ENCODE measurements around the gene ERP44. TPM values are rescaled to one million over a fixed set of nuclear protein-coding genes. Genes with fewer than 3 reads are reported as not detected.

ERP44 gene
- total and polyA plus RNA-seq, 2 experiments from 2014 or later = 23.8 to 50.5 TPM

- H3K9me2 ChIP-seq (ENCODE audit: insufficient read depth) = no peaks in the 10 kb centered on the region
- DNase-seq = no peak
- H3K4me3 ChIP-seq = no peak overlapping the region
- peaks cover 30% of the 10 kb centered on the region for H3K4me1 ChIP-seq (ENCODE audit: insufficient read depth)
- no peak overlapping the region for H3K27ac ChIP-seq
- no peaks in the 10 kb centered on the region for H3K9me3 ChIP-seq (ENCODE audit: low read depth)
- H3K27me3 ChIP-seq (replicated peaks; ENCODE audit: insufficient read depth) = no peaks in the 10 kb centered on the region
- peaks cover 54% of the 10 kb centered on the region; the same call in 1 of the 2 replicates for H4K20me1 ChIP-seq (ENCODE audit: insufficient read depth)
- no peak overlapping the region for H2AFZ ChIP-seq
- H3F3A ChIP-seq (ENCODE audit: insufficient read depth) = peaks cover 13% of the 10 kb centered on the region; the same call in 1 of the 2 replicates
- in situ Hi-C loops (cut with MboI) = no loop called here
- WGBS, 2 experiments (ENCODE audit: low coverage in 1 of 2, low lambda C conversion rate in 2 of 2, missing lambda C conversion rate in 2 of 2) = 98% methylated on average over 3 of the region's 3 CpGs
- H3K9ac ChIP-seq = no peak overlapping the region
- H3K4me2 ChIP-seq (ENCODE audit: unreplicated experiment) = no peak overlapping the region
- peaks cover 99% of the 10 kb centered on the region for H3K79me2 ChIP-seq (ENCODE audit: insufficient read depth)
- no peaks in the 10 kb centered on the region for H3K36me3 ChIP-seq (ENCODE audit: low read depth)
- TF ChIP-seq EZH2 (IDR thresholded peaks at IDR 0.05; ENCODE audit: insufficient read depth, poor library complexity, severe bottlenecking) (no peak), EZH2phosphoT487 (IDR thresholded peaks at IDR 0.05; ENCODE audit: insufficient read depth, low read depth) (no peak)
Measured at GRCh38 chr9:100086097-100086635, 12.6 kb downstream of the ERP44 start.

DNA sequence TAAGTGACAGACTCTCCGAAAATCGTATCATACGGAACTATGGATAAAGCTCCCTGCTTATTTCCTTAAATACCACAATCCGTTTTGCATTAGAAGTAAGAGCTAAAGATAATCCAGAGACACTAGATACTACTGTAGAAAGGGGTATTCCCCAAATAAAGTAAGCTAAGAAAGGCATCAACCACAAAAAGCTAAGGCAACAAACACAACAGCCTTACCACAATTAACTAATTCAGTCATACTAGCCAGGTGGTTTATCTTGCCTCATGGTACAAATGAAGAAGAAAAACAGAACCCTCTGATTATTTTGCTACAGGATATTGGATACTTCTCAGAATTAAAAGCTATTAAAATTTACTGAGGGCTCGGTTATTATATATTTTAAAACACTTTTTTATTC lies 14.1 kb downstream of the ERP44 start:
- Histone ChIP-seq H3K4me2 (ENCODE audit: unreplicated experiment) (no peak overlapping the region), H3K36me3 (ENCODE audit: low read depth) (no peaks in the 10 kb centered on the region), H3K79me2 (ENCODE audit: insufficient read depth) (peaks cover 97% of the 10 kb centered on the region), H3K9ac (no peak overlapping the region), H3K4me3 (no peak overlapping the region), H3K4me1 (ENCODE audit: insufficient read depth) (peaks cover 25% of the 10 kb centered on the region), H3F3A (ENCODE audit: insufficient read depth) (peaks cover 8% of the 10 kb centered on the region; the same call in 1 of the 2 replicates), H4K20me1 (ENCODE audit: insufficient read depth) (peaks cover 51% of the 10 kb centered on the region; the same call in 1 of the 2 replicates), H3K9me3 (ENCODE audit: low read depth) (no peaks in the 10 kb centered on the region), H2AFZ (no peak overlapping the region), H3K27me3 (replicated peaks; ENCODE audit: insufficient read depth) (no peaks in the 10 kb centered on the region), H3K27ac (no peak overlapping the region), H3K9me2 (ENCODE audit: insufficient read depth) (no peaks in the 10 kb centered on the region)
- TF ChIP-seq EZH2phosphoT487 (IDR thresholded peaks at IDR 0.05; ENCODE audit: insufficient read depth, low read depth) (no peak), EZH2 (IDR thresholded peaks at IDR 0.05; ENCODE audit: insufficient read depth, poor library complexity, severe bottlenecking) (no peak)
- DNase-seq = no peak
- 97% methylated on average over 5 of the region's 5 CpGs for WGBS, 2 experiments (ENCODE audit: low coverage in 1 of 2, low lambda C conversion rate in 2 of 2, missing lambda C conversion rate in 2 of 2)
- in situ Hi-C loops (cut with MboI) = no loop called here

DNA sequence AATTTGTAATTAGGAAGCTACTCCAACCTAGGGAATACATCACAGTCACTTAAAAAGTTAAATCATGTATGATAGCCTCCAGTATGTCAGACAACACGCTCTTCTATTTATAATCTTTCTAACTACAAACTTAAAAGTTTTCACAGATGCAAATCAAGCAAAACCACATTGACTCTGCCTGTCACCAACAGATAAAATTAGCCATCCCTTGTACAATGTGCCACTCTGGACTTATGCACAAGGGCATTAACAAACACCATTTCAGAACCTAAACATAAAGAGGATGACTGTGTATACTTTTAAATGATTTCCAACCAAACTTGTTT lies 14.7 kb downstream of the ERP44 start:
- Histone ChIP-seq H3K27ac (no peak overlapping the region), H3K9me3 (ENCODE audit: low read depth) (no peaks in the 10 kb centered on the region), H3K9me2 (ENCODE audit: insufficient read depth) (no peaks in the 10 kb centered on the region), H3K4me2 (ENCODE audit: unreplicated experiment) (no peak overlapping the region), H3K4me1 (ENCODE audit: insufficient read depth) (peaks cover 18% of the 10 kb centered on the region), H3K9ac (no peak overlapping the region), H3K4me3 (no peak overlapping the region), H3K36me3 (ENCODE audit: low read depth) (no peaks in the 10 kb centered on the region), H4K20me1 (ENCODE audit: insufficient read depth) (peaks cover 51% of the 10 kb centered on the region; the same call in 1 of the 2 replicates), H3K79me2 (ENCODE audit: insufficient read depth) (peaks cover 95% of the 10 kb centered on the region), H3K27me3 (replicated peaks; ENCODE audit: insufficient read depth) (no peaks in the 10 kb centered on the region), H2AFZ (no peak overlapping the region), H3F3A (ENCODE audit: insufficient read depth) (peaks cover 6% of the 10 kb centered on the region; the same call in 1 of the 2 replicates)
- TF ChIP-seq EZH2phosphoT487 (IDR thresholded peaks at IDR 0.05; ENCODE audit: insufficient read depth, low read depth) (no peak), EZH2 (IDR thresholded peaks at IDR 0.05; ENCODE audit: insufficient read depth, poor library complexity, severe bottlenecking) (no peak)
- in situ Hi-C loops (cut with MboI) = no loop called here
- 89% methylated on average over 1 of the region's 1 CpG for WGBS, 2 experiments (ENCODE audit: low coverage in 1 of 2, low lambda C conversion rate in 2 of 2, missing lambda C conversion rate in 2 of 2)
- no peak for DNase-seq

GRCh38 chr9:100083448-100084127 lies 15.2 kb downstream of the ERP44 start:
- H3K4me1 ChIP-seq (ENCODE audit: insufficient read depth) = peaks cover 13% of the 10 kb centered on the region
- TF ChIP-seq EZH2phosphoT487 (IDR thresholded peaks at IDR 0.05; ENCODE audit: insufficient read depth, low read depth) (no peak), EZH2 (IDR thresholded peaks at IDR 0.05; ENCODE audit: insufficient read depth, poor library complexity, severe bottlenecking) (no peak)
- H3K4me3 ChIP-seq = no peak overlapping the region
- no peak overlapping the region for H3K9ac ChIP-seq
- H4K20me1 ChIP-seq (ENCODE audit: insufficient read depth) = peaks cover 48% of the 10 kb centered on the region; the same call in 1 of the 2 replicates
- WGBS, 2 experiments (ENCODE audit: low coverage in 1 of 2, low lambda C conversion rate in 2 of 2, missing lambda C conversion rate in 2 of 2) = 76 to 81% methylated on average over 5 of the region's 5 CpGs
- peaks cover 6% of the 10 kb centered on the region; the same call in 1 of the 2 replicates for H3F3A ChIP-seq (ENCODE audit: insufficient read depth)
- H3K79me2 ChIP-seq (ENCODE audit: insufficient read depth) = peaks cover 95% of the 10 kb centered on the region
- H3K36me3 ChIP-seq (ENCODE audit: low read depth) = no peaks in the 10 kb centered on the region
- DNase-seq = peak; percentile 6
- H2AFZ ChIP-seq = no peak overlapping the region
- H3K27ac ChIP-seq = no peak overlapping the region
- in situ Hi-C loops (cut with MboI) = no loop called here
- H3K27me3 ChIP-seq (replicated peaks; ENCODE audit: insufficient read depth) = no peaks in the 10 kb centered on the region
- no peaks in the 10 kb centered on the region for H3K9me3 ChIP-seq (ENCODE audit: low read depth)
- peak overlapping the region; percentile 9 for H3K4me2 ChIP-seq (ENCODE audit: unreplicated experiment)
- no peaks in the 10 kb centered on the region for H3K9me2 ChIP-seq (ENCODE audit: insufficient read depth)

Data from GM23248 (cell line).